ENCODE measurements around the gene AMTN.

DNA sequence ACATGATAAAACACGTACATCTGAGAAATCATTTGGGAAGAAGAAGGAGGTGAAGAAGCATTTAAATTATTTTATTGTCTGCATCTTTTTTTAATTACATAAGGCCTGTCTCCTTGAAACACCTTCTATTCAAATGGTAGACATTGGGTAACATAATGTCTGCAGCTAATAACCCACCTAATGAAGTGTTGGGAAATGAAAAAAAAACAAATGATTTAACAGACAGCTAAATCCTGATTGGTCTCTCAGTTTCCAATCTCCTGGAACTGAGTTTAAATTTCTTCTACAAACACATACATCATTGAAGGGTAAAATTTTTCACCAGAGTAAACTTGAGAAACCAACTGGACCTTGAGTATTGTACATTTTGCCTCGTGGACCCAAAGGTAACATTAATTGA lies at the start of gene AMTN:
- no peak for TF ChIP-seq CTCF (IDR thresholded peaks at IDR 0.05; ENCODE audit: control extremely low read depth in 1 of 3, insufficient read depth in 1 of 3, low read depth in 1 of 3, low read length in 3 of 3)
- no peak for TF ChIP-seq RNF2 (IDR thresholded peaks at IDR 0.05; ENCODE audit: borderline replicate concordance, low read depth, low read length, missing control alignments, poor library complexity, severe bottlenecking)
